ENCODE results near the gene NEBL.

GRCh38 chr10:20776384-20777118 is 120.6 kb downstream of the NEBL start:
- no peak for TF ChIP-seq KAT7 (CRISPR knock-in tag; IDR thresholded peaks at IDR 0.05; ENCODE audit: borderline replicate concordance)
- TF ChIP-seq, protein P1, sequence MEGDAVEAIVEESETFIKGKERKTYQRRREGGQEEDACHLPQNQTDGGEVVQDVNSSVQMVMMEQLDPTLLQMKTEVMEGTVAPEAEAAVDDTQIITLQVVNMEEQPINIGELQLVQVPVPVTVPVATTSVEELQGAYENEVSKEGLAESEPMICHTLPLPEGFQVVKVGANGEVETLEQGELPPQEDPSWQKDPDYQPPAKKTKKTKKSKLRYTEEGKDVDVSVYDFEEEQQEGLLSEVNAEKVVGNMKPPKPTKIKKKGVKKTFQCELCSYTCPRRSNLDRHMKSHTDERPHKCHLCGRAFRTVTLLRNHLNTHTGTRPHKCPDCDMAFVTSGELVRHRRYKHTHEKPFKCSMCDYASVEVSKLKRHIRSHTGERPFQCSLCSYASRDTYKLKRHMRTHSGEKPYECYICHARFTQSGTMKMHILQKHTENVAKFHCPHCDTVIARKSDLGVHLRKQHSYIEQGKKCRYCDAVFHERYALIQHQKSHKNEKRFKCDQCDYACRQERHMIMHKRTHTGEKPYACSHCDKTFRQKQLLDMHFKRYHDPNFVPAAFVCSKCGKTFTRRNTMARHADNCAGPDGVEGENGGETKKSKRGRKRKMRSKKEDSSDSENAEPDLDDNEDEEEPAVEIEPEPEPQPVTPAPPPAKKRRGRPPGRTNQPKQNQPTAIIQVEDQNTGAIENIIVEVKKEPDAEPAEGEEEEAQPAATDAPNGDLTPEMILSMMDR (IDR thresholded peaks at IDR 0.05 in 2 of 3, conservative IDR thresholded peaks at IDR 0.05 in 1 of 3; ENCODE audit: insufficient read depth in 2 of 3, low read depth in 1 of 3, low read length in 3 of 3) = no peak
- no peak for TF ChIP-seq PCBP2 (IDR thresholded peaks at IDR 0.05; ENCODE audit: low read depth, low read length, poor library complexity, severe bottlenecking)
- no peak for TF ChIP-seq ZNF561 (CRISPR knock-in tag; conservative IDR thresholded peaks at IDR 0.05)
- TF ChIP-seq POLR2AphosphoS5 (IDR thresholded peaks at IDR 0.05; ENCODE audit: control insufficient read depth, insufficient read depth, low read depth, low read length) = no peak
- no peak for TF ChIP-seq GATAD2A (IDR thresholded peaks at IDR 0.05)
- no peak for TF ChIP-seq CBX5 (IDR thresholded peaks at IDR 0.05; ENCODE audit: borderline replicate concordance, low read depth)
- no peak for TF ChIP-seq MAFF (IDR thresholded peaks at IDR 0.05; ENCODE audit: low read length)
- TF ChIP-seq RUNX1 (IDR thresholded peaks at IDR 0.05; ENCODE audit: low read depth) = no peak
- TF ChIP-seq POLR2A (conservative IDR thresholded peaks at IDR 0.05) = no peak
- no peak for TF ChIP-seq SMC3 (conservative IDR thresholded peaks at IDR 0.05; ENCODE audit: insufficient read depth, low read depth, low read length)
- no peak for TF ChIP-seq NFE2L1 (tag; IDR thresholded peaks at IDR 0.05; ENCODE audit: borderline replicate concordance, low read depth)
